Omental fat pad (tissue), 4 donors: ENCODE data around the gene ABCC5. TPM values are rescaled to one million over a fixed set of nuclear protein-coding genes. Genes with fewer than 3 reads are reported as not detected.

ENCODE experiments used
- ATAC-seq: fragments of 150-250 bp; one replicate; pipeline ENCODE4 v1.9.1; 2016; ENCODE audit warnings: mild to moderate bottlenecking, moderate library complexity; ENCODE audit not compliant: low FRiP score
- DNase-seq: peaks from one replicate; pipeline ENCODE4 v3.0.0-alpha.2; 2019; ENCODE audit warnings: low spot score
- CTCF ChIP-seq, 3 donors: fragments of 450-650 bp; IDR thresholded peaks; one replicate each; pipeline ENCODE4 v1.5.1; 2016 to 2017; ENCODE audit warnings: antibody characterized with exemption in 3 of 3, mild to moderate bottlenecking in 3 of 3, moderate library complexity in 2 of 3
- total RNA-seq, 4 donors: library from RNA; depleted of rRNA; stranded (reverse); fragments of >200 nt; gene quantifications; one replicate each; pipeline ENCODE4 v1.1.0, GENCODE V29; 2016

Gene ABCC5
- total RNA-seq, 4 donors from 2014 or later, result 19.7 to 32.0 (median 27.2) TPM

GRCh38 chr3:183896610-183897009 lies 121.1 kb downstream of the ABCC5 start:
- DNase-seq, result no peak
- ATAC-seq, result no peak

GRCh38 chr3:183896184-183896583 lies 121.5 kb downstream of the ABCC5 start:
- TF ChIP-seq CTCF (IDR thresholded peaks at IDR 0.05), result no peak
- ATAC-seq (no peak), DNase-seq (no peak)

More at GRCh38 chr3:183896610-183897009, 121.1 kb downstream of the ABCC5 start:
- no peak for TF ChIP-seq CTCF (IDR thresholded peaks at IDR 0.05)

GRCh38 chr3:183895774-183896173 lies 121.9 kb downstream of the ABCC5 start:
- ATAC-seq, result no peak
- DNase-seq, result no peak
- TF ChIP-seq CTCF (IDR thresholded peaks at IDR 0.05), result no peak

GRCh38 chr3:183895296-183895695 lies 122.4 kb downstream of the ABCC5 start:
- TF ChIP-seq CTCF (IDR thresholded peaks at IDR 0.05), result no peak
- DNase-seq (no peak), ATAC-seq (peak; percentile 70)

- DNase-seq (no peak), ATAC-seq (no peak)
- TF ChIP-seq CTCF (IDR thresholded peaks at IDR 0.05), result no peak
These were observed 125.0 kb downstream of the ABCC5 start for GRCh38 chr3:183892610-183893214.

GRCh38 chr3:183885766-183886165 lies 131.9 kb downstream of the ABCC5 start:
- no peak for TF ChIP-seq CTCF (IDR thresholded peaks at IDR 0.05)
- DNase-seq (no peak), ATAC-seq (no peak)
